Measurements from ENCODE around the gene MOCOS.
"Not testable (repeated sequence)": the region's sequence is repeated elsewhere in the genome, so short reads cannot be mapped to it uniquely, and the experiment has no call there.

The MOCOS gene, protein sequence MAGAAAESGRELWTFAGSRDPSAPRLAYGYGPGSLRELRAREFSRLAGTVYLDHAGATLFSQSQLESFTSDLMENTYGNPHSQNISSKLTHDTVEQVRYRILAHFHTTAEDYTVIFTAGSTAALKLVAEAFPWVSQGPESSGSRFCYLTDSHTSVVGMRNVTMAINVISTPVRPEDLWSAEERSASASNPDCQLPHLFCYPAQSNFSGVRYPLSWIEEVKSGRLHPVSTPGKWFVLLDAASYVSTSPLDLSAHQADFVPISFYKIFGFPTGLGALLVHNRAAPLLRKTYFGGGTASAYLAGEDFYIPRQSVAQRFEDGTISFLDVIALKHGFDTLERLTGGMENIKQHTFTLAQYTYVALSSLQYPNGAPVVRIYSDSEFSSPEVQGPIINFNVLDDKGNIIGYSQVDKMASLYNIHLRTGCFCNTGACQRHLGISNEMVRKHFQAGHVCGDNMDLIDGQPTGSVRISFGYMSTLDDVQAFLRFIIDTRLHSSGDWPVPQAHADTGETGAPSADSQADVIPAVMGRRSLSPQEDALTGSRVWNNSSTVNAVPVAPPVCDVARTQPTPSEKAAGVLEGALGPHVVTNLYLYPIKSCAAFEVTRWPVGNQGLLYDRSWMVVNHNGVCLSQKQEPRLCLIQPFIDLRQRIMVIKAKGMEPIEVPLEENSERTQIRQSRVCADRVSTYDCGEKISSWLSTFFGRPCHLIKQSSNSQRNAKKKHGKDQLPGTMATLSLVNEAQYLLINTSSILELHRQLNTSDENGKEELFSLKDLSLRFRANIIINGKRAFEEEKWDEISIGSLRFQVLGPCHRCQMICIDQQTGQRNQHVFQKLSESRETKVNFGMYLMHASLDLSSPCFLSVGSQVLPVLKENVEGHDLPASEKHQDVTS

GRCh38 chr18:36187193-36187825 lies at the start of gene MOCOS:
TSS of gene MOCOS (plus strand) at chr18:36187497. CDS start at chr18:36187540, 43 bp downstream.
- DNase-seq = peak; percentile 46

DNA sequence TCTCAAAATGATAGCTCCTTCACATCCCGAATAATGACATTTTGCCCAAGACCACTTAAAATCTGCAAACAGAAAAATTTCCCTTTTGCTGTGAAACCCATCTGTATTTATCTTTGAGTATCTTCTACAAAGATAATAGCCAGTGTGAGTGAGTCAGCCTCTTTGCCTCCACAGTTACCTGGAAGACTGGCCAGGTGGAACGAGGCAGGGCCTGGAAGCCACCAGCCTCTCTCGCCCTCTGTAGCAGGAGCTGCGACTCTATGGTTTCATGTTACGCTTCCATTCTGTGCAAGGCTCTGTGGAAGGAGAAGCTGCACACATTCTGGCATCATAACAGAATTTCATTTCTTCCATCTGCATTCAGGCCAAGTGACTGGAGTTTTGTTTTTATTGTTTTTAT lies 48.1 kb upstream of the MOCOS start:
- no peak for DNase-seq

- no peak for DNase-seq
These were observed 45.7 kb upstream of the MOCOS start for GRCh38 chr18:36141576-36141975.

GRCh38 chr18:36142751-36143150 lies 44.5 kb upstream of the MOCOS start:
- no peak for DNase-seq

DNA sequence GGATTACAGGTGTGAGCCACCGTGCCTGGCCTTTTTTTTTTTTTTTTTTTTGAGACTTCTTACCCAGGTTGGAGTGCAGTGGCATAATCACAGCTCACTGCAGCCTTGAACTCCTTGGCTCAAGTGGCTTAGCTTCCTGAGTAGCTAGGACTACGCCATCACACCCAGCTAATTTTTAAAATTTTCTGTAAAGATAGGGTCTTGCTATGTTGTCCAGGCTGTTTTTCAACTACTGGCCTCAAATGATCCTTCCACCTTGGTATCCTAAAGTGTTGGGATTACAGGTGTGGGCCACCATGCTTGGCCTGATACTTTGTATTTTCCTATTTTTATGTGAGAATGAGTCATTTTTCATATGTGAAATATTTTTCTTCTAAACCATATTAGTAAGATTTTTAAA lies 43.9 kb upstream of the MOCOS start:
- DNase-seq = no peak

DNA sequence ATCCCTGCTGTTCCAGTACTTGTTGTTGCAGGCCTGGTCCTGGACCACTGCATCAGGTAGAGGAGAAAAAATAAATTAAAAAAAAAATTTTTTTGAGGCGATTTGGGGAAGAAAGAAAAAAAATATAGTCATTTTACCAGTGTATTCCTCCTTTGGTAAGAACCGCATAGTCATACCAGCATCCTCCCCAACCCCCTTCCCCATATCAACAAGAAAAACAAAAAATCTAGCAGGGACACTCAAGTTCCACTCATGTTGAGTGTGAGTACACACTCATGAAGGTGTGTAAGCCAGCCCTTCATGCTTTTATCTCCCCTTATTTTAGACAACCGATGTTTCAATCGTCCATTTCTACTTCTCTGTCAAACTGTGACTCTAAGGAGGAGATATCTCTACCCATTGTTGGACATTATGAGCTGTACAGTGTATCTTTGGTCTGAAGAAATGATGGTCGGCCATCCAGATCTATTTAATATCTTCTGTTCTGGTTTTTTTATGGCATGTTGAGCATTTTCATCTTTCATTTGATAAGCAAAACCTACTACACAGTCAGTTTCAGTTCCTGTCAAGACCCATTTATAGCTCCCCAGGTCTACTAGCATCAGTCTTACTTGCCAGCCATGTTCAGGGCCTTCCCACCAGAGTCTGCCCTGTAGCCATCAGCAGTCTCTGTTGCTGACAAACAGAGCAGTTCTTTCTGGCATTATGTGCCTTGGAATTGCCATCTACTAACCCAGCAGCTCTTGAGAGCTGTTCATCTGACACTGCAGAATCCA lies 37.6 kb upstream of the MOCOS start:
- no peak for DNase-seq

GRCh38 chr18:36152781-36153180 lies 34.5 kb upstream of the MOCOS start:
- no peak for DNase-seq

GRCh38 chr18:36153203-36153602 lies 34.1 kb upstream of the MOCOS start:
- no peak for DNase-seq

- DNase-seq = no peak
These were observed 33.5 kb upstream of the MOCOS start for GRCh38 chr18:36153771-36154170.

DNA sequence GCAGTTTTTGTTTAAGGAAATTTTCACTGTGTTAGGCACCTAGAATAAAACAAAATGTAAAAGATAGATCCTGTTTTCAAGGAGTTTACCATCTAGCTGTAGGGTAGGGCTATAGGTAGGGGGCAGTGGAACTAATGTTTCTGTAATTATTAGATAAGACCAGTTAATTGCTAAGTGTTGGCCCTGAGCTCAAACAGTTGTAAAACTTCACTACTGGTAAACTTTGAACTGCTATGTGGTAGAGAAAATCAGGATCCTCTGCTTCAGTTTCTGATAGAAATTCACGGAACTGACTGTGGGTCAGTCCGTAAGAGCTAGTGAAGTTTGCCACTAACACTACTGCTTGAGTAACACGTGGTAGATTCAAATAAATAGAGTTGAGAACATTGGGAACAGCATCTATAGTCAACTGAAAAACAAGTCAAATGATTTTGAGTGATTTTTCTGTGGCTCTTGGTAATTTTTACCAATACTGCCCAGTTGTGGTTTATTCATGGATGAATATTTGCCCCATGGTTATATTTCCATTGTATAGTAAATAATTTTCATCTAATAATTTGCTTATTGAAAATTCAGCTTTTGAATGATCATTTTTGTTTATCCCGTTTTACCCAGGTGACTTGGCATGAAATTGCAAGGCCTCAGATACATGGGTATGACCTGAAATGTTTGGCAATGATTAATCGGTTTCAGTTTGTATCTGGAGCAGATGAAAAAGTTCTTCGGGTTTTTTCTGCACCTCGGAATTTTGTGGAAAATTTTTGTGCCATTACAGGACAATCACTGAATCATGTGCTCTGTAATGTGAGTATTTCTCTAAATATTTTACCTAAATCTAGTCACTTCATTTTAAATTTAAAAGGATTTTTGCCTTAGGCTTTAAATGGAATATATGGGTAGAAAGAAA lies 31.2 kb upstream of the MOCOS start:
- no peak for DNase-seq

GRCh38 chr18:36157441-36157840 lies 29.9 kb upstream of the MOCOS start:
- DNase-seq = no peak

GRCh38 chr18:36158266-36158867 lies 28.9 kb upstream of the MOCOS start:
- no peak for DNase-seq

DNA sequence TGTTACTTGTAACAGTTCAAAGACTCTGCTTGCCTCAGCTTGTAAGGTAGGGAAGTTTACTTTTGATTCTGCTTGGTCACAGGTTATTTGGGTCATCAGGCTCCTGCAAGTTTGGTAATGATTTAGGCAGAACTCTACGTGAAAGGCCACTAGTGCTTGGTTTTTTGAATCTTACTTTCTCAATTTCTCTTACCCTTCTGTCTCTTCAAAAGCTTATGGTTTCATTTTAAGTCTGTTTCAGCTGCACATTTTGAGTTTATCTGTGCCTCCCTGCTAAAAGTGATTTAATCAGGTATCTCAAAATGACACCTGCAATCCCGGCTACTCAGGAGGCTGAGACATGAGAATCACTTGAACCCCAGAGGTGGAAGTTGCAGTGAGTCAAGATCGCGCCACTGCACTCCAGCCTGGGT lies 26.3 kb upstream of the MOCOS start:
- no peak for DNase-seq

DNA sequence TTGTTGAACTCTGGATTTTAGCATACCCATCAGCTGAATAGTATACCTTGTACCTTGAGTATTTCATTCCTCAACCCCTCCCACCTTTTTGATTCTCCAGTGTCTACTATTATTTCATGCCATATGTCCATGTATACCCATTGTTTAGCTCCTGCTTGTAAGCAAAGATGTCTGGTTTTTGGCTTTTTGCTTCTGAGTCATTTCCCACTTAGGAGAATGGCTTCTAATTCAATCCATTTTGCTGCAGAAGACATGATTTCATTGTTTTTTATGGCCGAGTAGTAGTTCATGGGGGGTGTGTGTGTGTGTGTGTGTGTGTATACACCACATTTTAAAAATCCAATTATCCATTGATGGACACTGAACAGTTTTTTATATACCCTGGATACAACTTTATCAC lies 24.3 kb upstream of the MOCOS start:
- DNase-seq = no peak

GRCh38 chr18:36167692-36168218 lies 19.5 kb upstream of the MOCOS start:
- DNase-seq = no peak

DNA sequence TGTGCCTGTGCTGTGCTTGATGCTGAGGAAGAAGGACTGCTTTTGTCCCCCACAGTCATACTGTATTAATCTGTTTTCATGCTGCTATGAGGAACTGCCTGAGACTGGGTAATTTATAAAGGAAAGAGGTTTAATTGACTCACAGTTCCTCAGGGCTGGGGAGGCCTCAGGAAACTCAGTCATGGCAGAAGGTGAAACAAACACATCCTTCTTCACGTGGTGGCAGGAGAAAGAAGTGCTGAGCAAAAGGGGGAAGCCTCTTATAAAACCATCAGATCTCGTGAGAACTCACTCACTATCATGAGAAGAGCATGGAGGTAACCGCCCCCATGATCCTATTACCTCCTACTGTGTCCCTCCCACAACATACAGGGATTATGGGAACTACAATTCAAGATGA lies 19.0 kb upstream of the MOCOS start:
- not testable (repeated sequence) for DNase-seq

- no peak for DNase-seq
These were observed 17.4 kb upstream of the MOCOS start for GRCh38 chr18:36169938-36170337.

- DNase-seq = no peak
These were observed 11.8 kb upstream of the MOCOS start for GRCh38 chr18:36175481-36175880.

- no peak for DNase-seq
These were observed 11.1 kb upstream of the MOCOS start for GRCh38 chr18:36176177-36176584.

GRCh38 chr18:36176711-36177110 lies 10.6 kb upstream of the MOCOS start:
- DNase-seq = no peak

GRCh38 chr18:36177913-36178312 lies 9.4 kb upstream of the MOCOS start:
- no peak for DNase-seq
